ENCODE data around the gene DNAJC6.

DNA sequence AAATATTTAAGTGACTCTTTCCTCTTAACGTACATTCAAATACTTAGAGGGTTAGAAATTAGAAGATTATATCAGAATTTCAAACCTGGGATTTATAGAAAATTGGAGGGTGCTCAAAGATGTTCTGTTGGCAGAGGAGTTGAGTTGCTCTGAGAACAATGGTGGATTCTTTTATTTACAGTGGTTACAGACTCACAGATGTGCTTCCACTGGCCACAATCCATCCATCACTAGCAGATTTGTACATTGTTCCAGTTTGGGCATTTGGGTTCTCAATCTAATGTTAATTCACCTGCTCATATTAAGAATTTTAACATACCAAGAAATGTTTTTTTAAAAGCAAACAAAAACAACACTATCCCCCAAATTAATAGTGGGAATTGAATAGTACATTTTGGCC, 23.5 kb downstream of the DNAJC6 start:
- TF ChIP-seq, protein P1, sequence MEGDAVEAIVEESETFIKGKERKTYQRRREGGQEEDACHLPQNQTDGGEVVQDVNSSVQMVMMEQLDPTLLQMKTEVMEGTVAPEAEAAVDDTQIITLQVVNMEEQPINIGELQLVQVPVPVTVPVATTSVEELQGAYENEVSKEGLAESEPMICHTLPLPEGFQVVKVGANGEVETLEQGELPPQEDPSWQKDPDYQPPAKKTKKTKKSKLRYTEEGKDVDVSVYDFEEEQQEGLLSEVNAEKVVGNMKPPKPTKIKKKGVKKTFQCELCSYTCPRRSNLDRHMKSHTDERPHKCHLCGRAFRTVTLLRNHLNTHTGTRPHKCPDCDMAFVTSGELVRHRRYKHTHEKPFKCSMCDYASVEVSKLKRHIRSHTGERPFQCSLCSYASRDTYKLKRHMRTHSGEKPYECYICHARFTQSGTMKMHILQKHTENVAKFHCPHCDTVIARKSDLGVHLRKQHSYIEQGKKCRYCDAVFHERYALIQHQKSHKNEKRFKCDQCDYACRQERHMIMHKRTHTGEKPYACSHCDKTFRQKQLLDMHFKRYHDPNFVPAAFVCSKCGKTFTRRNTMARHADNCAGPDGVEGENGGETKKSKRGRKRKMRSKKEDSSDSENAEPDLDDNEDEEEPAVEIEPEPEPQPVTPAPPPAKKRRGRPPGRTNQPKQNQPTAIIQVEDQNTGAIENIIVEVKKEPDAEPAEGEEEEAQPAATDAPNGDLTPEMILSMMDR (IDR thresholded peaks at IDR 0.05): no peak
- TF ChIP-seq POLR2AphosphoS5 (IDR thresholded peaks at IDR 0.05; ENCODE audit: low read depth, low read length) (no peak), SIN3A (IDR thresholded peaks at IDR 0.05; ENCODE audit: borderline replicate concordance, insufficient read depth, low read depth, low read length) (no peak)
- TF ChIP-seq, protein P2, sequence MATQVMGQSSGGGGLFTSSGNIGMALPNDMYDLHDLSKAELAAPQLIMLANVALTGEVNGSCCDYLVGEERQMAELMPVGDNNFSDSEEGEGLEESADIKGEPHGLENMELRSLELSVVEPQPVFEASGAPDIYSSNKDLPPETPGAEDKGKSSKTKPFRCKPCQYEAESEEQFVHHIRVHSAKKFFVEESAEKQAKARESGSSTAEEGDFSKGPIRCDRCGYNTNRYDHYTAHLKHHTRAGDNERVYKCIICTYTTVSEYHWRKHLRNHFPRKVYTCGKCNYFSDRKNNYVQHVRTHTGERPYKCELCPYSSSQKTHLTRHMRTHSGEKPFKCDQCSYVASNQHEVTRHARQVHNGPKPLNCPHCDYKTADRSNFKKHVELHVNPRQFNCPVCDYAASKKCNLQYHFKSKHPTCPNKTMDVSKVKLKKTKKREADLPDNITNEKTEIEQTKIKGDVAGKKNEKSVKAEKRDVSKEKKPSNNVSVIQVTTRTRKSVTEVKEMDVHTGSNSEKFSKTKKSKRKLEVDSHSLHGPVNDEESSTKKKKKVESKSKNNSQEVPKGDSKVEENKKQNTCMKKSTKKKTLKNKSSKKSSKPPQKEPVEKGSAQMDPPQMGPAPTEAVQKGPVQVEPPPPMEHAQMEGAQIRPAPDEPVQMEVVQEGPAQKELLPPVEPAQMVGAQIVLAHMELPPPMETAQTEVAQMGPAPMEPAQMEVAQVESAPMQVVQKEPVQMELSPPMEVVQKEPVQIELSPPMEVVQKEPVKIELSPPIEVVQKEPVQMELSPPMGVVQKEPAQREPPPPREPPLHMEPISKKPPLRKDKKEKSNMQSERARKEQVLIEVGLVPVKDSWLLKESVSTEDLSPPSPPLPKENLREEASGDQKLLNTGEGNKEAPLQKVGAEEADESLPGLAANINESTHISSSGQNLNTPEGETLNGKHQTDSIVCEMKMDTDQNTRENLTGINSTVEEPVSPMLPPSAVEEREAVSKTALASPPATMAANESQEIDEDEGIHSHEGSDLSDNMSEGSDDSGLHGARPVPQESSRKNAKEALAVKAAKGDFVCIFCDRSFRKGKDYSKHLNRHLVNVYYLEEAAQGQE (IDR thresholded peaks at IDR 0.05; ENCODE audit: insufficient read depth in 1 of 2, low read depth in 2 of 2, low read length in 1 of 2): no peak
